DND-41 (cell line): ENCODE data around the gene AUTS2.

Source experiments
- ATAC-seq: fragments of 200-7000 bp; cut with Tn5 transposase; 3 replicates; pipeline ENCODE4 v1.9.1; 2021; ENCODE audit warnings: low read depth; ENCODE audit not compliant: insufficient read depth
- DNase-seq: peaks from one replicate; pipeline ENCODE4 v3.0.0-alpha.2; 2020
- H2AFZ ChIP-seq: 2 replicates; pipeline ENCODE4 v1.6.0; 2012; ENCODE audit warnings: low read depth, low read length
- H3K27ac ChIP-seq: 2 replicates; pipeline ENCODE4 v1.5.1; 2012; ENCODE audit warnings: low read length, inconsistent platforms
- H3K27me3 ChIP-seq: fragments of 200-600 bp; sonication (generic); 2 replicates; pipeline ENCODE4 v1.6.0; 2012; ENCODE audit warnings: low read length, mild to moderate bottlenecking, inconsistent platforms; ENCODE audit not compliant: insufficient read depth, poor library complexity
- H3K36me3 ChIP-seq: 2 replicates; pipeline ENCODE4 v1.5.1; 2012; ENCODE audit warnings: low read length, inconsistent platforms; ENCODE audit not compliant: insufficient read depth
- H3K4me1 ChIP-seq: 2 replicates; pipeline ENCODE4 v1.5.1; 2012; ENCODE audit warnings: mild to moderate bottlenecking, low read length; ENCODE audit not compliant: insufficient read depth
- H3K4me2 ChIP-seq: 2 replicates; pipeline ENCODE4 v1.6.0; 2012; ENCODE audit warnings: mild to moderate bottlenecking, moderate library complexity, low read length, inconsistent platforms; ENCODE audit not compliant: insufficient read depth
- H3K4me3 ChIP-seq, 2 experiments: fragments of 200-600 bp in 1 of 2; shearing (Covaris generic) in 1 of 2; 2 replicates each; pipeline ENCODE4 v1.5.1; 2012 to 2016; ENCODE audit warnings: inconsistent platforms in 2 of 2, low read length in 2 of 2, mild to moderate bottlenecking in 2 of 2, low read depth in 1 of 2, moderate library complexity in 1 of 2
- H3K79me2 ChIP-seq: 2 replicates; pipeline ENCODE4 v1.6.0; 2012; ENCODE audit warnings: low read length, inconsistent platforms; ENCODE audit not compliant: insufficient read depth
- H3K9ac ChIP-seq: 2 replicates; pipeline ENCODE4 v1.6.0; 2012; ENCODE audit warnings: low read depth, mild to moderate bottlenecking, inconsistent platforms, low read length, moderate library complexity
- H3K9me3 ChIP-seq: 2 replicates; pipeline ENCODE4 v1.5.1; 2012; ENCODE audit warnings: low read length, moderate library complexity, mild to moderate bottlenecking, inconsistent platforms; ENCODE audit not compliant: insufficient read depth, severe bottlenecking
- H4K20me1 ChIP-seq: 2 replicates; pipeline ENCODE4 v1.6.0; 2012; ENCODE audit warnings: low read length; ENCODE audit not compliant: insufficient read depth
- EZH2 ChIP-seq: IDR thresholded peaks from 3 replicates; pipeline ENCODE4 v1.6.1; 2012; ENCODE audit warnings: borderline replicate concordance, low read depth, mild to moderate bottlenecking, moderate library complexity, low read length, inconsistent platforms; ENCODE audit not compliant: severe bottlenecking
- TF ChIP-seq, protein P1 (sequence below): IDR thresholded peaks from 2 replicates; pipeline ENCODE4 v1.5.1; 2012; ENCODE audit warnings: borderline replicate concordance, low read length, moderate library complexity, mild to moderate bottlenecking; ENCODE audit not compliant: poor library complexity, severe bottlenecking; ENCODE audit errors: extremely low read depth

Gene AUTS2

DNA sequence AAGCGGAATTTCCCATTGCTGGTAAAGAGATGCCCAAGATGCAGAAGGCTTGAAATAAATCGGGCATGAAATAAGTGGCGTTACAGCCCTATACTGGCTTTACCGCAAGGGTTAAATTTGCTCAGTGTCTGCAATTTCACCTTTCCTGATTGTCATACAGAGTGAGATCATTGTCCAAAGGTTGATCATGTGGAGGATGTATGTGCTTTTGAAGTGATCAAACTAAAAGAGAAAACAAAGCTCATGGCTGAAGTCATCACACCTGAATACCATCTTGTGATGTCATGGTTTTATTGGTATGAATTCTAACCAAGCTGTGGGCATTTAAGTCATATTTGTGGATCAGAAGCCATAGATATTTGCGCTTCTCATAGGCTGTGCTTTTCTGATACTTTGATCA is 635.5 kb downstream of the AUTS2 start:
- Histone ChIP-seq H2AFZ (no peak overlapping the region), H3K27me3 (no peaks in the 10 kb centered on the region), H3K4me1 (no peaks in the 10 kb centered on the region), H3K36me3 (no peaks in the 10 kb centered on the region), H3K4me3 (no peak overlapping the region), H4K20me1 (no peaks in the 10 kb centered on the region), H3K9ac (no peak overlapping the region), H3K27ac (no peak overlapping the region), H3K9me3 (peaks cover 10% of the 10 kb centered on the region), H3K4me2 (no peak overlapping the region), H3K79me2 (no peaks in the 10 kb centered on the region)
- TF ChIP-seq EZH2 = no peak
- TF ChIP-seq, protein P1, sequence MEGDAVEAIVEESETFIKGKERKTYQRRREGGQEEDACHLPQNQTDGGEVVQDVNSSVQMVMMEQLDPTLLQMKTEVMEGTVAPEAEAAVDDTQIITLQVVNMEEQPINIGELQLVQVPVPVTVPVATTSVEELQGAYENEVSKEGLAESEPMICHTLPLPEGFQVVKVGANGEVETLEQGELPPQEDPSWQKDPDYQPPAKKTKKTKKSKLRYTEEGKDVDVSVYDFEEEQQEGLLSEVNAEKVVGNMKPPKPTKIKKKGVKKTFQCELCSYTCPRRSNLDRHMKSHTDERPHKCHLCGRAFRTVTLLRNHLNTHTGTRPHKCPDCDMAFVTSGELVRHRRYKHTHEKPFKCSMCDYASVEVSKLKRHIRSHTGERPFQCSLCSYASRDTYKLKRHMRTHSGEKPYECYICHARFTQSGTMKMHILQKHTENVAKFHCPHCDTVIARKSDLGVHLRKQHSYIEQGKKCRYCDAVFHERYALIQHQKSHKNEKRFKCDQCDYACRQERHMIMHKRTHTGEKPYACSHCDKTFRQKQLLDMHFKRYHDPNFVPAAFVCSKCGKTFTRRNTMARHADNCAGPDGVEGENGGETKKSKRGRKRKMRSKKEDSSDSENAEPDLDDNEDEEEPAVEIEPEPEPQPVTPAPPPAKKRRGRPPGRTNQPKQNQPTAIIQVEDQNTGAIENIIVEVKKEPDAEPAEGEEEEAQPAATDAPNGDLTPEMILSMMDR = no peak
- DNase-seq (no peak), ATAC-seq (no peak)

DNA sequence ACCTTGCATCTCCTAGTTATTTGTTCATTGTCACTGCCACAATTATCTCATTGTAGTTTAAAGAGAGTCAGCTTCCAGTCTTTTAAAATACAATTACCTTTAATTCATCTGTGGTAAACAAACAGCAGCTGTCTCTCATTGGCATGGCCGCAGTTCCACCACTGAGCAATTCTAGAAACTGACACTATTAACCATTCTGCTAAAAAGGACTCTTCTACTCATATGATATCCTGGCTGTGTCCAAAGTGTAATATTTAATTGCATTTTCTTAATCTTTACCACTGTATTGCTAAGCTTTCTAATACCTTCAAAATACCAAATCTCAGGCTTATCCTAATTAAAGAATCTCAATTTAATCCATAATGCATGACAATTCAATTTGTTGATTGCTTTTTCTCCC is 639.0 kb downstream of the AUTS2 start:
- TF ChIP-seq, protein P1 = no peak
- TF ChIP-seq EZH2 = no peak
- Histone ChIP-seq H3K4me3 (no peak overlapping the region), H3K36me3 (no peaks in the 10 kb centered on the region), H4K20me1 (no peaks in the 10 kb centered on the region), H3K27me3 (no peaks in the 10 kb centered on the region), H2AFZ (no peak overlapping the region), H3K79me2 (no peaks in the 10 kb centered on the region), H3K9ac (no peak overlapping the region), H3K4me2 (no peak overlapping the region), H3K27ac (no peak overlapping the region), H3K4me1 (no peaks in the 10 kb centered on the region), H3K9me3 (no peaks in the 10 kb centered on the region)
- no peak for DNase-seq
- no peak for ATAC-seq

DNA sequence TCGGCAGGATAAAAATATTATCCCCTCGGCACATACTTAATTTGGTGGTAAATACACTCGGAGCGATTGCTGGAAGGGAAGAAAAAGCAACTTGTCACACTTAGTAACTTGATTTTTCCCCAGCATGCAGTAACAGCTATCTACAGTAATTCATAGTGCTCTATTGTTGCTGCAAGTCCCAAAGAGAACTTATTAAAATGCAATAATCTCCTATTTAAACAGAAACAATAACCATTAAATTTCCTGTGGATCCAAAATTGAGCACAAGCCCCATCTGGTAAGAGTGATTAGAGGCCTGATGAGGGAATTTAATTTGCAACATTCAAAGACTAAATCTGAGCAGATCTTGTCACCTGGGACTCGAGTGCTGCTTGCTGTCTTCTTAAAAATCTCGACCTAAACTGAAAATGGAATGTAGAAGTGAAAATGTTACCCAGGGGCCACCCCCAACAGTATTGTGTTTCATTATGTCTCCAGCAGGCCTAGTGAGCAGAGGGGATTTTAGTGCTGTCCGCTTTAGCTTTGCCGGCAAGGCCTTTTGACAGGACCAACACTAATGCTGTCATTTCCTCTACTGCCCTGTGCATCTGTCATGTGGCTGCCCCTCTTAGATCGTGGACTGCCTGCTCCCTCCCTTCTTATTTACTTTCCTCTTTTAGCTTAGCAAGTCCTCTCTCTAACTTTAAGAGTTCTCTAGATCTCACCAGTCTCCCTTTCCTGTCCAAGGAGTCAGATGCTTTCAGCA is 639.7 kb downstream of the AUTS2 start:
- DNase-seq = no peak
- H3K4me3 ChIP-seq = no peak overlapping the region
- H3K4me2 ChIP-seq = no peak overlapping the region
- no peaks in the 10 kb centered on the region for H3K79me2 ChIP-seq
- no peaks in the 10 kb centered on the region for H3K9me3 ChIP-seq
- no peaks in the 10 kb centered on the region for H4K20me1 ChIP-seq
- ATAC-seq = no peak
- H3K4me1 ChIP-seq = no peaks in the 10 kb centered on the region
- H3K27ac ChIP-seq = no peak overlapping the region
- TF ChIP-seq, protein P1 = no peak
- TF ChIP-seq EZH2 = no peak
- H2AFZ ChIP-seq = no peak overlapping the region
- H3K36me3 ChIP-seq = no peaks in the 10 kb centered on the region
- no peak overlapping the region for H3K9ac ChIP-seq
- H3K27me3 ChIP-seq = no peaks in the 10 kb centered on the region
